Thyroid gland (tissue), 4 donors: ENCODE results near the gene MITF.

ENCODE experiments used
- POLR2A ChIP-seq, 2 donors: fragments of 450-650 bp; IDR thresholded peaks; one replicate each; pipeline ENCODE4 v1.6.1; 2017; ENCODE audit warnings: antibody characterized with exemption in 2 of 2, mild to moderate bottlenecking in 2 of 2, moderate library complexity in 1 of 2
- TF ChIP-seq, protein P1 (sequence below), 6 experiments: fragments of 200-600 bp in 3 of 6; fragments of 450-650 bp in 3 of 6; sonication (generic) in 3 of 6; IDR thresholded peaks; one replicate each; pipeline ENCODE4 v1.5.1; 2016 to 2019; ENCODE audit warnings: antibody characterized with exemption in 6 of 6, mild to moderate bottlenecking in 2 of 6, inconsistent platforms in 1 of 6, moderate library complexity in 1 of 6

DNA sequence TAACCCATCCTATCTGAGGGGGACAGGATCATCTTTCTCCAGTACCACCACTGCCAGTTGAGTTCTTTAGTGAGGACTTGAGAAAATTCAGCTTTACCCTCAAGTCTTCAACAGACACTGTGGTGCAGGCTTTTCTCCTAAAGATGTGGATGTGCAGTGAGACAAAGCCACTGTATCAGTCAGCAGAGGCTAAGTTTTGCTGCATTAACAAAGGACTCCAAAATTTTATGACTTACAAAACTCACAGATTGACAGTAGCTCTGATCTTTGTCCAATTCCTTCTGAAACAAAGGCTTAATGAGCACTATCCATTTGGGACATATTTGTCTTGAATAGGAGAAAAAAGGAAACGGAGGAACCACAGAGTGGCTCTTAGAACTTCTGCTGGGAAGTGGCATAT lies 87.9 kb downstream of the MITF start:
- TF ChIP-seq, protein P1, sequence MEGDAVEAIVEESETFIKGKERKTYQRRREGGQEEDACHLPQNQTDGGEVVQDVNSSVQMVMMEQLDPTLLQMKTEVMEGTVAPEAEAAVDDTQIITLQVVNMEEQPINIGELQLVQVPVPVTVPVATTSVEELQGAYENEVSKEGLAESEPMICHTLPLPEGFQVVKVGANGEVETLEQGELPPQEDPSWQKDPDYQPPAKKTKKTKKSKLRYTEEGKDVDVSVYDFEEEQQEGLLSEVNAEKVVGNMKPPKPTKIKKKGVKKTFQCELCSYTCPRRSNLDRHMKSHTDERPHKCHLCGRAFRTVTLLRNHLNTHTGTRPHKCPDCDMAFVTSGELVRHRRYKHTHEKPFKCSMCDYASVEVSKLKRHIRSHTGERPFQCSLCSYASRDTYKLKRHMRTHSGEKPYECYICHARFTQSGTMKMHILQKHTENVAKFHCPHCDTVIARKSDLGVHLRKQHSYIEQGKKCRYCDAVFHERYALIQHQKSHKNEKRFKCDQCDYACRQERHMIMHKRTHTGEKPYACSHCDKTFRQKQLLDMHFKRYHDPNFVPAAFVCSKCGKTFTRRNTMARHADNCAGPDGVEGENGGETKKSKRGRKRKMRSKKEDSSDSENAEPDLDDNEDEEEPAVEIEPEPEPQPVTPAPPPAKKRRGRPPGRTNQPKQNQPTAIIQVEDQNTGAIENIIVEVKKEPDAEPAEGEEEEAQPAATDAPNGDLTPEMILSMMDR (IDR thresholded peaks at IDR 0.05) = no peak
- no peak for TF ChIP-seq POLR2A (IDR thresholded peaks at IDR 0.05)
